HepG2 (cell line): ENCODE results near the gene DUS1L. TPM values are rescaled to one million over a fixed set of nuclear protein-coding genes. Genes with fewer than 3 reads are reported as not detected.

Source experiments
- EEA1 ChIP-seq: sonication (generic); formaldehyde crosslinking; IDR thresholded peaks from 2 replicates; pipeline ENCODE4 v1.5.1; 2020; ENCODE audit warnings: mild to moderate bottlenecking, missing genetic modification reagents, borderline replicate concordance
- HNF1A ChIP-seq, 2 experiments: sonication (generic) in 1 of 2; formaldehyde crosslinking in 1 of 2; IDR thresholded peaks; 2 replicates each; pipeline versions ENCODE4 v1.4.0 to v1.6.1; 2016 to 2020; ENCODE audit warnings: borderline replicate concordance in 1 of 2, low read depth in 1 of 2, mild to moderate bottlenecking in 1 of 2, missing genetic modification reagents in 1 of 2
- NR3C1 ChIP-seq: sonication (generic); formaldehyde crosslinking; IDR thresholded peaks from 2 replicates; pipeline ENCODE4 v1.4.0; 2020; ENCODE audit warnings: missing genetic modification reagents
- SMAD1 ChIP-seq: sonication (generic); formaldehyde crosslinking; IDR thresholded peaks from 2 replicates; pipeline ENCODE4 v1.4.0; 2020; ENCODE audit warnings: missing genetic modification reagents, low read depth, mild to moderate bottlenecking, borderline replicate concordance
- ZNF251 ChIP-seq: sonication (generic); formaldehyde crosslinking; IDR thresholded peaks from 2 replicates; pipeline ENCODE4 v1.9.0; 2021; ENCODE audit warnings: mild to moderate bottlenecking, missing genetic modification reagents
- ZNF362 ChIP-seq: sonication (generic); formaldehyde crosslinking; IDR thresholded peaks from 2 replicates; pipeline ENCODE4 v1.4.0; 2020; ENCODE audit warnings: missing genetic modification reagents, mild to moderate bottlenecking, borderline replicate concordance
- ZNF816 ChIP-seq: sonication (generic); formaldehyde crosslinking; IDR thresholded peaks from 2 replicates; pipeline ENCODE4 v1.8.0; 2022; ENCODE audit warnings: missing genetic modification reagents, mild to moderate bottlenecking, borderline replicate concordance
- polyA plus RNA-seq, 8 experiments: library from polyadenylated mRNA; depleted of rRNA in 3 of 8; stranded (reverse) in 7 of 8; unstranded in 1 of 8; fragments of >200 nt; fragmentation: Illumina TruSeq in 4 of 8; extraction: Trizol in 4 of 8; gene quantifications; 2 replicates each; pipeline versions ENCODE4 v1.2.1 to v1.2.3, GENCODE V29; 2011 to 2016; ENCODE audit warnings: low read depth in 4 of 8, missing spikeins in 1 of 8, mixed read lengths in 1 of 8; ENCODE audit not compliant: insufficient read depth in 1 of 8
- total RNA-seq, 5 experiments: library from RNA; depleted of rRNA; stranded (reverse); fragments of >200 nt; fragmentation: Illumina TruSeq; extraction: Trizol; gene quantifications; 2 replicates each; pipeline ENCODE4 v1.2.3, GENCODE V29; 2016; ENCODE audit warnings: low read depth in 1 of 5
- TF ChIP-seq, protein P1 (sequence below): sonication (generic); formaldehyde crosslinking; IDR thresholded peaks from 2 replicates; pipeline ENCODE4 v1.9.0; 2021; ENCODE audit warnings: missing genetic modification reagents, mild to moderate bottlenecking, borderline replicate concordance
- TF ChIP-seq, protein P2 (sequence below): sonication (generic); formaldehyde crosslinking; IDR thresholded peaks from 2 replicates; pipeline ENCODE4 v1.5.0; 2020; ENCODE audit warnings: missing genetic modification reagents, mild to moderate bottlenecking, borderline replicate concordance
- TF ChIP-seq, protein P3 (sequence below): sonication (generic); formaldehyde crosslinking; IDR thresholded peaks from 2 replicates; pipeline ENCODE4 v1.4.0; 2020; ENCODE audit warnings: missing genetic modification reagents

DUS1L gene
- total and polyA plus RNA-seq, 2 of the 13 experiments (the other 11 are each of a cell fraction or from before 2014, with no cell fraction given) = 81.0 to 109 TPM

GRCh38 chr17:82039695-82040299 is 25.8 kb downstream of the DUS1L start (continued):
- no peak for TF ChIP-seq SMAD1 (CRISPR knock-in tag)
- TF ChIP-seq, protein P1, sequence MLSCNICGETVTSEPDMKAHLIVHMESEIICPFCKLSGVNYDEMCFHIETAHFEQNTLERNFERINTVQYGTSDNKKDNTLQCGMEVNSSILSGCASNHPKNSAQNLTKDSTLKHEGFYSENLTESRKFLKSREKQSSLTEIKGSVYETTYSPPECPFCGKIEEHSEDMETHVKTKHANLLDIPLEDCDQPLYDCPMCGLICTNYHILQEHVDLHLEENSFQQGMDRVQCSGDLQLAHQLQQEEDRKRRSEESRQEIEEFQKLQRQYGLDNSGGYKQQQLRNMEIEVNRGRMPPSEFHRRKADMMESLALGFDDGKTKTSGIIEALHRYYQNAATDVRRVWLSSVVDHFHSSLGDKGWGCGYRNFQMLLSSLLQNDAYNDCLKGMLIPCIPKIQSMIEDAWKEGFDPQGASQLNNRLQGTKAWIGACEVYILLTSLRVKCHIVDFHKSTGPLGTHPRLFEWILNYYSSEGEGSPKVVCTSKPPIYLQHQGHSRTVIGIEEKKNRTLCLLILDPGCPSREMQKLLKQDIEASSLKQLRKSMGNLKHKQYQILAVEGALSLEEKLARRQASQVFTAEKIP (CRISPR knock-in tag) = no peak
- TF ChIP-seq NR3C1 (CRISPR knock-in tag) = no peak
- no peak for TF ChIP-seq ZNF816 (CRISPR knock-in tag)
- TF ChIP-seq, protein P2, sequence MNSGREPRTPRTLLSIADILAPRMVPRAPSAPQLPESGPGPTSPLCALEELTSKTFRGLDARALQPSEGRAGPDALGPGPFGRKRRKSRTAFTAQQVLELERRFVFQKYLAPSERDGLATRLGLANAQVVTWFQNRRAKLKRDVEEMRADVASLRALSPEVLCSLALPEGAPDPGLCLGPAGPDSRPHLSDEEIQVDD (CRISPR knock-in tag) = no peak
- TF ChIP-seq EEA1 = no peak
- no peak for TF ChIP-seq ZNF251 (CRISPR knock-in tag)
- TF ChIP-seq, protein P3, sequence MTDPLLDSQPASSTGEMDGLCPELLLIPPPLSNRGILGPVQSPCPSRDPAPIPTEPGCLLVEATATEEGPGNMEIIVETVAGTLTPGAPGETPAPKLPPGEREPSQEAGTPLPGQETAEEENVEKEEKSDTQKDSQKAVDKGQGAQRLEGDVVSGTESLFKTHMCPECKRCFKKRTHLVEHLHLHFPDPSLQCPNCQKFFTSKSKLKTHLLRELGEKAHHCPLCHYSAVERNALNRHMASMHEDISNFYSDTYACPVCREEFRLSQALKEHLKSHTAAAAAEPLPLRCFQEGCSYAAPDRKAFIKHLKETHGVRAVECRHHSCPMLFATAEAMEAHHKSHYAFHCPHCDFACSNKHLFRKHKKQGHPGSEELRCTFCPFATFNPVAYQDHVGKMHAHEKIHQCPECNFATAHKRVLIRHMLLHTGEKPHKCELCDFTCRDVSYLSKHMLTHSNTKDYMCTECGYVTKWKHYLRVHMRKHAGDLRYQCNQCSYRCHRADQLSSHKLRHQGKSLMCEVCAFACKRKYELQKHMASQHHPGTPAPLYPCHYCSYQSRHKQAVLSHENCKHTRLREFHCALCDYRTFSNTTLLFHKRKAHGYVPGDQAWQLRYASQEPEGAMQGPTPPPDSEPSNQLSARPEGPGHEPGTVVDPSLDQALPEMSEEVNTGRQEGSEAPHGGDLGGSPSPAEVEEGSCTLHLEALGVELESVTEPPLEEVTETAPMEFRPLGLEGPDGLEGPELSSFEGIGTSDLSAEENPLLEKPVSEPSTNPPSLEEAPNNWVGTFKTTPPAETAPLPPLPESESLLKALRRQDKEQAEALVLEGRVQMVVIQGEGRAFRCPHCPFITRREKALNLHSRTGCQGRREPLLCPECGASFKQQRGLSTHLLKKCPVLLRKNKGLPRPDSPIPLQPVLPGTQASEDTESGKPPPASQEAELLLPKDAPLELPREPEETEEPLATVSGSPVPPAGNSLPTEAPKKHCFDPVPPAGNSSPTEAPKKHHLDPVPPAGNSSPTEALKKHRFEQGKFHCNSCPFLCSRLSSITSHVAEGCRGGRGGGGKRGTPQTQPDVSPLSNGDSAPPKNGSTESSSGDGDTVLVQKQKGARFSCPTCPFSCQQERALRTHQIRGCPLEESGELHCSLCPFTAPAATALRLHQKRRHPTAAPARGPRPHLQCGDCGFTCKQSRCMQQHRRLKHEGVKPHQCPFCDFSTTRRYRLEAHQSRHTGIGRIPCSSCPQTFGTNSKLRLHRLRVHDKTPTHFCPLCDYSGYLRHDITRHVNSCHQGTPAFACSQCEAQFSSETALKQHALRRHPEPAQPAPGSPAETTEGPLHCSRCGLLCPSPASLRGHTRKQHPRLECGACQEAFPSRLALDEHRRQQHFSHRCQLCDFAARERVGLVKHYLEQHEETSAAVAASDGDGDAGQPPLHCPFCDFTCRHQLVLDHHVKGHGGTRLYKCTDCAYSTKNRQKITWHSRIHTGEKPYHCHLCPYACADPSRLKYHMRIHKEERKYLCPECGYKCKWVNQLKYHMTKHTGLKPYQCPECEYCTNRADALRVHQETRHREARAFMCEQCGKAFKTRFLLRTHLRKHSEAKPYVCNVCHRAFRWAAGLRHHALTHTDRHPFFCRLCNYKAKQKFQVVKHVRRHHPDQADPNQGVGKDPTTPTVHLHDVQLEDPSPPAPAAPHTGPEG (CRISPR knock-in tag) = no peak
- TF ChIP-seq HNF1A (IDR thresholded peaks at IDR 0.05; ENCODE audit: low read depth) = no peak
- TF ChIP-seq HNF1A (CRISPR knock-in tag; IDR thresholded peaks at IDR 0.05; ENCODE audit: borderline replicate concordance) = no peak
- TF ChIP-seq ZNF362 (CRISPR knock-in tag) = no peak
